DOHH2 (cell line): Measurements from ENCODE around the gene SLC1A2.

Experiments
- H3F3A ChIP-seq: fragments of 200-600 bp; sonication (generic), shearing (Covaris generic); 2 replicates; pipeline ENCODE4 v1.6.0; 2016; ENCODE audit warnings: antibody characterized with exemption, mild to moderate bottlenecking; ENCODE audit not compliant: control insufficient read depth, insufficient read depth
- H3K27ac ChIP-seq: fragments of 200-600 bp; sonication (generic); 2 replicates; pipeline ENCODE4 v1.5.1; 2014; ENCODE audit warnings: low read depth, mild to moderate bottlenecking, low read length, moderate library complexity
- H3K27me3 ChIP-seq: fragments of 200-600 bp; sonication (generic); 2 replicates; pipeline ENCODE4 v1.6.1; 2014; ENCODE audit warnings: mild to moderate bottlenecking, low read length, mixed read lengths; ENCODE audit not compliant: control insufficient read depth
- H3K36me3 ChIP-seq: fragments of 200-600 bp; sonication (generic); 2 replicates; pipeline ENCODE4 v1.6.1; 2014; ENCODE audit warnings: mild to moderate bottlenecking, low read length, moderate library complexity, mixed read lengths; ENCODE audit not compliant: control insufficient read depth
- H3K4me1 ChIP-seq: fragments of 200-600 bp; sonication (generic); 2 replicates; pipeline ENCODE4 v1.6.1; 2014; ENCODE audit warnings: mild to moderate bottlenecking, low read length, mixed read lengths; ENCODE audit not compliant: control insufficient read depth
- H3K4me2 ChIP-seq: fragments of 200-600 bp; sonication (generic); 2 replicates; pipeline ENCODE4 v1.6.0; 2014; ENCODE audit warnings: mild to moderate bottlenecking, low read length, moderate library complexity
- H3K4me3 ChIP-seq: fragments of 200-600 bp; sonication (generic); 2 replicates; pipeline ENCODE4 v1.5.1; 2014; ENCODE audit warnings: mild to moderate bottlenecking, low read length, mixed read lengths
- H3K79me2 ChIP-seq: fragments of 200-600 bp; sonication (generic); 2 replicates; pipeline ENCODE4 v1.6.1; 2014; ENCODE audit warnings: mild to moderate bottlenecking, low read length, mixed read lengths; ENCODE audit not compliant: control insufficient read depth
- H3K9me2 ChIP-seq: fragments of 200-600 bp; sonication (generic); replicated peaks from 2 replicates; pipeline ENCODE4 v1.6.1; 2014; ENCODE audit warnings: mild to moderate bottlenecking, low read length, mixed read lengths; ENCODE audit not compliant: control insufficient read depth
- H3K9me3 ChIP-seq: fragments of 200-600 bp; sonication (generic); 2 replicates; pipeline ENCODE4 v1.6.1; 2014; ENCODE audit warnings: antibody characterized with exemption, low read length, mixed read lengths; ENCODE audit not compliant: control insufficient read depth, insufficient read depth
- H4K20me1 ChIP-seq: fragments of 200-600 bp; sonication (generic); 2 replicates; pipeline ENCODE4 v1.6.0; 2014; ENCODE audit warnings: low read depth, mild to moderate bottlenecking, antibody characterized with exemption, low read length, moderate library complexity; ENCODE audit not compliant: control insufficient read depth, insufficient read depth
- EZH2phosphoT487 ChIP-seq: fragments of 200-600 bp; sonication (generic); IDR thresholded peaks from 2 replicates; pipeline ENCODE4 v1.6.1; 2017; ENCODE audit warnings: borderline replicate concordance, mild to moderate bottlenecking, antibody characterized with exemption, low read length, moderate library complexity, mixed read lengths
- TF ChIP-seq, protein P1 (sequence below): fragments of 200-600 bp; sonication (generic); IDR thresholded peaks from one replicate; pipeline ENCODE4 v1.5.1; 2014; ENCODE audit warnings: antibody characterized with exemption, mild to moderate bottlenecking, low read depth, low read length; ENCODE audit not compliant: poor library complexity, severe bottlenecking

The SLC1A2 gene

DNA sequence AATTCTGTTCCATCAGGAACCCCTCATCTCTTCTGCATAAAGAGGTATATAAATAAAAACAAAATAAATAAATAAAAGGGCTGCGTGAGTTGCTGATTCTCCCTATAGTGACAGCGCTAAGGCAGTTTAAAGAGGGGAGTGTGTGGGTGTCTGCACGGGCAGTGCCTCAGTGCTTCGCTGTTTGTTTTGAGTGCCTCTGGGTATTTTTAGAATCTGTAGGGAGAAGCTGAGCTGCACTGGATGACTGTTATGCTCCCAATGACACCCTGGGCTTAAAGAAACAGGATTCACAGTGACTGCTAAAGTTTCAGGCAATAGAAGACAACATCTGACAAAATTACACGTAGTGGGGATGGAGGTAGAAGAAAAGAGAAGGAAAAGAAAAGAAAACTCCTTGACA lies 38.8 kb downstream of the SLC1A2 start:
- Histone ChIP-seq H3K4me3 (no peak overlapping the region), H3K27me3 (peaks cover 14% of the 10 kb centered on the region; the same call in 1 of the 2 replicates), H3K79me2 (no peaks in the 10 kb centered on the region), H3F3A (no peaks in the 10 kb centered on the region), H3K4me2 (no peak overlapping the region), H3K9me2 (no peaks in the 10 kb centered on the region), H3K4me1 (no peaks in the 10 kb centered on the region), H4K20me1 (no peaks in the 10 kb centered on the region), H3K9me3 (no peaks in the 10 kb centered on the region), H3K36me3 (no peaks in the 10 kb centered on the region), H3K27ac (no peak overlapping the region)
- no peak for TF ChIP-seq EZH2phosphoT487
- TF ChIP-seq, protein P1, sequence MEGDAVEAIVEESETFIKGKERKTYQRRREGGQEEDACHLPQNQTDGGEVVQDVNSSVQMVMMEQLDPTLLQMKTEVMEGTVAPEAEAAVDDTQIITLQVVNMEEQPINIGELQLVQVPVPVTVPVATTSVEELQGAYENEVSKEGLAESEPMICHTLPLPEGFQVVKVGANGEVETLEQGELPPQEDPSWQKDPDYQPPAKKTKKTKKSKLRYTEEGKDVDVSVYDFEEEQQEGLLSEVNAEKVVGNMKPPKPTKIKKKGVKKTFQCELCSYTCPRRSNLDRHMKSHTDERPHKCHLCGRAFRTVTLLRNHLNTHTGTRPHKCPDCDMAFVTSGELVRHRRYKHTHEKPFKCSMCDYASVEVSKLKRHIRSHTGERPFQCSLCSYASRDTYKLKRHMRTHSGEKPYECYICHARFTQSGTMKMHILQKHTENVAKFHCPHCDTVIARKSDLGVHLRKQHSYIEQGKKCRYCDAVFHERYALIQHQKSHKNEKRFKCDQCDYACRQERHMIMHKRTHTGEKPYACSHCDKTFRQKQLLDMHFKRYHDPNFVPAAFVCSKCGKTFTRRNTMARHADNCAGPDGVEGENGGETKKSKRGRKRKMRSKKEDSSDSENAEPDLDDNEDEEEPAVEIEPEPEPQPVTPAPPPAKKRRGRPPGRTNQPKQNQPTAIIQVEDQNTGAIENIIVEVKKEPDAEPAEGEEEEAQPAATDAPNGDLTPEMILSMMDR = no peak

DNA sequence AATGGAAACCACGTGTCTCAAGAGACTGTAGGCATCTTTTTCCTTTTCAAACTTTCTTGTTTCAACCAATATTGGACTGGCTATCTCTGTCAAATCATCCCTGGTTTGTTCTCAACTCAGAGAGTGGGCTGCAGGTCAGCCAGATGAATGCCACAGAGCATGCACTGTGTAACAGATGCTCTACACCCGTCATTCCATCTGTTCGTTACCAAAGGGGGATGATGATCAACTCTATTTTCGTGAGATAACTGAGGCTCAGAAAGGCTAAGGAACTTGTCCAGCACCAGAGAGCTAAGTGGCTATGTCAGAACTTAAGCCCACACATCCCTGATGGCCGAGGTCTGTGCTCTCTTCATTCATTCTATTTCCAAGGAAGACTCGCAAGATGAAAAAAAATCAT lies 42.1 kb downstream of the SLC1A2 start:
- Histone ChIP-seq H3F3A (no peaks in the 10 kb centered on the region), H3K4me2 (no peak overlapping the region), H3K36me3 (no peaks in the 10 kb centered on the region), H4K20me1 (no peaks in the 10 kb centered on the region), H3K9me3 (no peaks in the 10 kb centered on the region), H3K79me2 (no peaks in the 10 kb centered on the region), H3K4me1 (no peaks in the 10 kb centered on the region), H3K27ac (no peak overlapping the region), H3K4me3 (no peak overlapping the region), H3K9me2 (no peaks in the 10 kb centered on the region), H3K27me3 (peaks cover 14% of the 10 kb centered on the region; the same call in 1 of the 2 replicates)
- TF ChIP-seq EZH2phosphoT487 = no peak
- TF ChIP-seq, protein P1 = no peak

DNA sequence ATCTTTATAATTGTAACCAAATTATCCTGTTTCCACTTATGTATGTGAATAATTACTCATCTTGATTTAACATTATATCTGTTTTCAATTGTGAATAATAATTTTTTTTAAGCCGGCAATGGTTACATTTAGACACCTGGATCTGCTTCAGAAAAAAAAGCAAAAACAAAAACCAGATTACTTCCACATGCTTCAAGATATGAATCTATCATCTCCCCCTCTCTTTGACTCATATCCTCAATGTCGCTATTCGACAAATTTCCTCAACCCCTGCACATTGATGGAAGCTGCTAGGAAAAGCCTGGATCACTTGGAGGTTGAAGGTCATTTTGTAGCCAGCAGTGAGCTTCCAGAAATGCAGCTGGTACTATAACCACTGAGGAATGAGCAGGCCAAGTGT lies 42.7 kb downstream of the SLC1A2 start:
- no peaks in the 10 kb centered on the region for H3K9me2 ChIP-seq
- H3K4me2 ChIP-seq = no peak overlapping the region
- H3K36me3 ChIP-seq = no peaks in the 10 kb centered on the region
- no peak overlapping the region for H3K4me3 ChIP-seq
- no peaks in the 10 kb centered on the region for H3K4me1 ChIP-seq
- no peaks in the 10 kb centered on the region for H3F3A ChIP-seq
- no peak for TF ChIP-seq EZH2phosphoT487
- TF ChIP-seq, protein P1 = no peak
- peaks cover 10% of the 10 kb centered on the region; the same call in 1 of the 2 replicates for H3K27me3 ChIP-seq
- no peaks in the 10 kb centered on the region for H4K20me1 ChIP-seq
- H3K27ac ChIP-seq = no peak overlapping the region
- H3K79me2 ChIP-seq = no peaks in the 10 kb centered on the region
- H3K9me3 ChIP-seq = no peaks in the 10 kb centered on the region
